GOT3 (cell line): ENCODE data around the gene MTARC2.
"Not testable (repeated sequence)": the region's sequence is repeated elsewhere in the genome, so short reads cannot be mapped to it uniquely, and the experiment has no call there.

Experiments used
- DNase-seq: peaks from one replicate; lab custom pipeline; 2025; ENCODE audit warnings: mixed read lengths; lab: John Stamatoyannopoulos, UW

MTARC2 gene

DNA sequence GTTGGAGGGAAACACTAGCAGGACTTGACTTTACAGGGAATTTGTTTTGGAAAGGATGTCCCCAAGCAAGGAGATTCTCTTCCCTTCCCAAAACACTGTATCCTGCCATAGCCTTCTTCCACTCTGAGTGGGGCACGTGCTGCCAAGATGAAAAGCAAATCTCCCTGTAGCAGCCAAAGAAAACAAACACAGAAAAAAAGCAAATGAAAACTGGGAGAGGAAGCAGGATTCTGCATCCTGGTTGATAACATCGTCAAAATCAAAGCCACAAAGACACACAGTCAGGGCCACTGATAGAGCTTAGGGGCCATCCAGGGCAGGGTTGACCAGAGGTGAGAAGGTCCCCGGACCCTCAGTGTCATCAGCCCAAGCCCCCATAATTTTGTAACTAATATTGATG lies 16.0 kb upstream of the MTARC2 start:
- DNase-seq = no peak

- DNase-seq = no peak
Observed at GRCh38 chr1:220732621-220733020, 15.5 kb upstream of the MTARC2 start.

GRCh38 chr1:220733086-220733601 lies 15.0 kb upstream of the MTARC2 start:
- peak; percentile 56 for DNase-seq

- no peak for DNase-seq
Observed at GRCh38 chr1:220734571-220735326, 13.4 kb upstream of the MTARC2 start.

- DNase-seq = not testable (repeated sequence)
Observed at GRCh38 chr1:220736283-220736682, 11.8 kb upstream of the MTARC2 start.

DNA sequence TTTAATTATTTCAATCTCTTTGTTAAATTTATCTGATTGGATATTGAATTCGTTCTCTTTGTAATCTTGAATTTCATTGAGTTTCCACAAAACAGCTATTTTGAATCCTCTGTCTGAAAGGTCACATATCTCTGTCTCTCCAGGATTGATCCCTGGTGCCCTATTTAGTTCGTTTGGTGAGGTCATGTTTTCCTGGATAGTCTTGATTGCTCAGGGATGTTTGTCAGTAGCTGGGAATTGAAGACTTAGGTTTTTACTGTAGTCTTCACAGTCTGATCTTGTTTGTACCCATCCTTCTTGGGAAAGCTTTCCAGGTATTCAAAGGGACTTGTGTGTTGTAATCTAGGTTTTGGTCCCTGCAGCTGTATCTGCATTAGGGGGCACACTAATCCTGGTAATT lies 6.8 kb upstream of the MTARC2 start:
- no peak for DNase-seq

DNA sequence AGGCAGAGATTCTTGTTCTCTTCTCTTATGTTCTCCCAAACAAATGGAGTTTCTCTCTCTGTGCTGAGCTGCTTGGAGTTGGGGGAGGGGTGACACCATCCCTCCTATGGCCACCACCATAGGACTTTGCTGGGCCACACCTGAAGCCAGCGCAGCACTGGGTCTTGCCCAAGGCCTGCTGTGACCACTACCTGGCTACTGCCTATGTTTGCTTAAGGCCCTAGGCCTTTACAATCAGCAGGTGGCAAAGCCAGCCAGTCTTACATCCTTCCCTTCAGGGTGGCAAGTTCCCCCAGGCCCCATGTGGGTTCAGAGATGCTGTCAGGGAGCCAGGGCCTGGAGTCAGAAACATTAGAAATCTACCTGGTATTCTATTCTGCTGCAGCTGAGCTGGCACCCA lies 6.3 kb upstream of the MTARC2 start:
- no peak for DNase-seq

DNA sequence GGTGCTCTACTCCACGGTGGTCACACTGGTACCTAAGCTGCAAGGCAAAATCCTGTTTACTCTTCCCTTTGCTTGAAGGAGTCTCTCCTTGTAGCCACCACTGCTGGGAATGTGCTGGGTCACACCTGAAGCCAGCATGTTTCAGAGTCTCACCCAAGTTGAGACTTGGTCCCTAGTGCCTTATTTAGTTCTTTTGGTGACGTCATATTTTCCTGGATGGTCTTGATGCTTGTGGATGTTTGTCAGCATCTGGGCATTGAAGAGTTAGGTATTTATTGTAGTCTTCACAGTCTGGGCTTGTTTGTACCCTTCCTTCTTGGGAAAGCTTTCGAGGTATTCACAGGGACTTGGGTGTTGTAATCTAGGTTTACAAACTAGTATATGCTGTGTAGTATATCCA lies 5.6 kb upstream of the MTARC2 start:
- DNase-seq = no peak

DNA sequence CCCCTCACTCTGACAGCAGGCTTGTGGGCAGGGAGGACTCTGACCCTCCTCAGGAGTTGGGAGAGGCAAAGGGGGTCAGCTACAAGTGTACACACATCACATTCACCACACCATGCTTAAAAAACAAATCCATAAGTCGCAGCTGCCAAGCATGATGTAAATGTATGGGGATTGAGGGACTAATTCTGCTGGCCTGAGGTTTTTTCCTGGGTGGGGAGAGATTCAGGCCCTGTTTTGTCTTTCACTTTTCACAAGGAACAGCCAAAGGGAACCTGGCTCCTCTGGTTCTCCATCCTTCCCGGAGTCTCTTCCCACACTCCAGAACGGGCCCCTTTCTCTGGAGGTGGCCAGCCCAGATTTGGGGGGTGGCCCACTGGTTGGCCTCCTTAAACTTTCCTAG lies 1.3 kb upstream of the MTARC2 start:
- DNase-seq = no peak

DNA sequence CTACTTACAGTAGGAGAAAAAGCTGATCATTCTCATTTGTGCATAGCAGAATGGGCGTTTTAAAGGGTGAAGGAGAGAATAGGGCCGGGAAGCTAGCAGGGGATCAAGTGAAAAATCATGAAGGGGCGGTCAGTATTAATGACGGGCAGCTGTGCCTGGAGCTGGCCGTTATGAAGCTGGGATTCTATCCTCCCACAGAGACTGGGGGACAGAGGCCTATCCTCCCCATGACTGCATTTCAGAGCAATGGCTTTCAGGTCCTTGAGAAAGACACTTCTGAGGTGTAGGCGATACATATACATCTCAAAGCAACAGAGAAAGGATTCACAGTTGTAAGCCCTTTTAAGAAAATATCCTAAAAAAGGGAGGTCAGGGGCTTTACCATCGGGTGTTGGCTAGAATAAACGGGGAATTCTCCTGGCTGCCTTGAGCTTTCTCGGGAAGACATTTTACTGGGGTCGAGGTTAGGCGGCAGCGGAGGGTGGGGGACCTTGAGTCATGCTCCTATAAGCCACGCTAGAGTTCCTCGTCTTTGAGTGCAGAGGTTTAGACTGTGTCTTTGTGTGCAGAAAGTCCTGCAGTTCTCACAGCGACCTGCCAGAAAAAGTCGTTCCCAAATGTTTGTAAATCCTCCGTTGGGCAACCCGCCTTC lies 559 bp upstream of the MTARC2 start:
- DNase-seq = no peak

GRCh38 chr1:220748936-220749335 lies 814 bp downstream of the MTARC2 start:
- DNase-seq = no peak

- DNase-seq = no peak
Observed at GRCh38 chr1:220750131-220750515, 2.0 kb downstream of the MTARC2 start.

DNA sequence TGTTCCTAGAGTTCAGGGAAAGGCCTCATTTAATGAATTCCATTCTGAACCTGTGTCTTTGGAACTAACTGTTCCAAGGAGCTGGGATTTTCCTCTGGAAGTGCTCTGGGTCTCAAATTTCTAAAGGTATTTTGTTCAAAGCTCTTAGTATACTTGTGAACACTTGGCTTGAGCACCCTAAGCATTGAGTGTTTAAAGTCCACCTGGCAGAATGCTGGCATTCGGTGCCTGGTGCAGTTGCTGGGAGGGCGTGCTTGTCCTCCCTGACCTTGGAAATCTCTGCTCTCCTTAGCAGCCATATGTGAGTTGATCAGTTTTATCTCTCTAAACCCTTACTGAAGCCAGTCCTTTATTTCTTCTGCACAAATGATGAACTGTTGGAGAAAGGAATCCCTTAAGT lies 3.0 kb downstream of the MTARC2 start:
- DNase-seq = no peak

DNA sequence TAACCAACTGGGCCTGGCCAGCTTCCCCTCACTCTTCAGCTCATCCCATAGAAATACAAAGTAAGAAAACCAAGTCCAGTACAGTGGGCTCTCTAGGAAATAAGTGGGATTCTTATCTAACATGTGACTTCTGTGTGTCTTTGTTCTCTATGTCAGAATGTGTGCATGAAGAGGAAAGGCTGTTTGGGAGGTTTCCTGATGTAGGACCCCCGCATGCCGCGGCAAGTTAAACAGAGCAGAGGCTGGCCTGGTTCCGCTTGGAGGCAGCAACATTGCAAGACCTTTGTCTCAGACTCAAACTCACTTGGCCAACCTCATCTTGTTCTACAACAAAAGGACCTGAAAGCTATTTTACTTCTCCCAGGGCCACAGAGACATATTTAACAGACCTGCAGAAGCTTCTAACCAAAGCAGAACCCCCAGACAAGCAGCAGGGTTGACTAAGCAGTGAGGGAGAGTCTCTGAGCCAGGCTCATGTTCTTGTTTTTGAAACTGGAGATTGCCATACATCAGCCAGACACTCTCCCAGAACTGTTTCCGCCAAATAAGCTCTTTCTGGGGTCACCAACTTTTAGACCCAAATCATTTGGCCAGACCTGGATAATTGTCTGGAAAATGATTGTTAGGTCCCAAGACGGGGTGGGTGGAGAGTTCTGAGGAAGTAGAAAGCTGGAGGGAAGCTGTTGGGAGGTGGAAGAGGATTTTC lies 6.2 kb downstream of the MTARC2 start:
- no peak for DNase-seq

DNA sequence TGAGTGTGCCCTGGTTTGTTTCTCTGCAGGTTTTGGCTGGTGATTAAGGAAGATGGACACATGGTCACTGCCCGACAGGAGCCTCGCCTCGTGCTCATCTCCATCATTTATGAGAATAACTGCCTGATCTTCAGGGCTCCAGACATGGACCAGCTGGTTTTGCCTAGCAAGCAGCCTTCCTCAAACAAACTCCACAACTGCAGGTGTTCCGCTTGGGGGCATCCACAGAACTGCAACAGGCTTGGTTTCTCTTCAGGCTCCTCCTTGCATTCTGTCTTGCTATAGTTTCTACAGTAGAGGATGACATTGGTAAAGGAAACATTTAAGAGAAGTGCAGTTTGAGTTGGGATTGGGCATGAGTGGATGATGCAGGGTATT lies 6.8 kb downstream of the MTARC2 start:
- DNase-seq = no peak

GRCh38 chr1:220755309-220755708 lies 7.2 kb downstream of the MTARC2 start:
- DNase-seq = no peak

GRCh38 chr1:220757441-220757840 lies 9.3 kb downstream of the MTARC2 start:
- no peak for DNase-seq

GRCh38 chr1:220759147-220759546 lies 11.0 kb downstream of the MTARC2 start:
- DNase-seq = no peak

GRCh38 chr1:220761688-220762427 lies 13.7 kb downstream of the MTARC2 start:
- no peak for DNase-seq

GRCh38 chr1:220764757-220765156 lies 16.6 kb downstream of the MTARC2 start:
- no peak for DNase-seq

- DNase-seq = no peak
Observed at GRCh38 chr1:220767312-220768125, 19.4 kb downstream of the MTARC2 start.
